Liver (tissue), 9 donors: ENCODE results near the gene CCT6B. TPM values are rescaled to one million over a fixed set of nuclear protein-coding genes. Genes with fewer than 3 reads are reported as not detected.

Source experiments
- DNase-seq: peaks from one replicate; pipeline ENCODE4 v3.0.0-alpha.2; 2017; ENCODE audit warnings: low spot score
- H3K27ac ChIP-seq, 2 donors: one replicate each; pipeline ENCODE4 v1.7.0; 2013; ENCODE audit warnings: inconsistent platforms in 2 of 2, low read length in 2 of 2, control low read depth in 1 of 2, low read depth in 1 of 2, mild to moderate bottlenecking in 1 of 2
- H3K27me3 ChIP-seq, 4 donors: one replicate each; pipeline versions ENCODE4 v1.6.1 to v1.7.0; 2013; ENCODE audit warnings: low read length in 3 of 4, inconsistent platforms in 1 of 4, mild to moderate bottlenecking in 1 of 4, moderate library complexity in 1 of 4; ENCODE audit not compliant: control insufficient read depth in 4 of 4, insufficient read depth in 4 of 4
- H3K36me3 ChIP-seq, 4 donors: one replicate each; pipeline versions ENCODE4 v1.6.1 to v1.7.0; 2013; ENCODE audit warnings: low read length in 3 of 4, mild to moderate bottlenecking in 3 of 4, low read depth in 1 of 4, moderate library complexity in 1 of 4; ENCODE audit not compliant: control insufficient read depth in 4 of 4, insufficient read depth in 3 of 4
- H3K4me1 ChIP-seq, 4 donors: one replicate each; pipeline versions ENCODE4 v1.6.1 to v1.7.0; 2013; ENCODE audit warnings: low read length in 3 of 4, mild to moderate bottlenecking in 3 of 4, moderate library complexity in 1 of 4; ENCODE audit not compliant: control insufficient read depth in 4 of 4, insufficient read depth in 4 of 4
- H3K4me3 ChIP-seq, 3 donors: one replicate each; pipeline versions ENCODE4 v1.6.1 to v1.7.0; 2013; ENCODE audit warnings: low read length in 3 of 3, control low read depth in 1 of 3, low read depth in 1 of 3, mild to moderate bottlenecking in 1 of 3
- H3K9ac ChIP-seq, 2 donors: one replicate each; pipeline ENCODE4 v1.7.0; 2013; ENCODE audit warnings: low read length in 2 of 2, mild to moderate bottlenecking in 2 of 2, moderate library complexity in 2 of 2, control low read depth in 1 of 2, low read depth in 1 of 2
- H3K9me3 ChIP-seq, 4 donors: one replicate each; pipeline versions ENCODE4 v1.6.1 to v1.7.0; 2013; ENCODE audit warnings: low read length in 3 of 4; ENCODE audit not compliant: control insufficient read depth in 4 of 4
- EGR1 ChIP-seq, 2 donors: IDR thresholded peaks; 2 replicates each; pipeline ENCODE4 v1.6.1; 2016 to 2018; ENCODE audit warnings: antibody characterized with exemption in 2 of 2, low read depth in 2 of 2
- FOXA1 ChIP-seq: IDR thresholded peaks from 2 replicates; pipeline ENCODE4 v1.6.1; 2016; ENCODE audit warnings: antibody characterized with exemption
- FOXA2 ChIP-seq: IDR thresholded peaks from 2 replicates; pipeline ENCODE4 v1.6.1; 2016; ENCODE audit warnings: antibody characterized with exemption
- GABPA ChIP-seq, 2 donors: IDR thresholded peaks in 1 of 2; conservative IDR thresholded peaks in 1 of 2; 2 replicates each; pipeline ENCODE4 v1.6.1; 2016; ENCODE audit warnings: antibody characterized with exemption in 2 of 2, mild to moderate bottlenecking in 1 of 2, moderate library complexity in 1 of 2
- HNF4A ChIP-seq, 2 donors: conservative IDR thresholded peaks; 2 replicates each; pipeline ENCODE4 v1.6.1; 2016; ENCODE audit warnings: antibody characterized with exemption in 2 of 2, mild to moderate bottlenecking in 2 of 2
- HNF4G ChIP-seq: IDR thresholded peaks from 2 replicates; pipeline ENCODE4 v1.6.1; 2016; ENCODE audit warnings: antibody characterized with exemption
- JUND ChIP-seq, 2 donors: IDR thresholded peaks; 2 replicates each; pipeline ENCODE4 v1.6.1; 2016; ENCODE audit warnings: antibody characterized with exemption in 2 of 2
- NR2F2 ChIP-seq: IDR thresholded peaks from 2 replicates; pipeline ENCODE4 v1.6.1; 2016; ENCODE audit warnings: antibody characterized with exemption
- RAD21 ChIP-seq, 2 donors: IDR thresholded peaks; 2 replicates each; pipeline ENCODE4 v1.6.1; 2016; ENCODE audit warnings: antibody characterized with exemption in 2 of 2, mild to moderate bottlenecking in 2 of 2
- RXRA ChIP-seq, 2 donors: IDR thresholded peaks; 2 replicates each; pipeline ENCODE4 v1.6.1; 2017 to 2018; ENCODE audit warnings: antibody characterized with exemption in 2 of 2, mild to moderate bottlenecking in 1 of 2
- SP1 ChIP-seq: IDR thresholded peaks from 2 replicates; pipeline ENCODE4 v1.6.1; 2018; ENCODE audit warnings: antibody characterized with exemption, mild to moderate bottlenecking
- TAF1 ChIP-seq: conservative IDR thresholded peaks from 2 replicates; pipeline ENCODE4 v1.6.1; 2016; ENCODE audit warnings: antibody characterized with exemption, mild to moderate bottlenecking
- YY1 ChIP-seq: IDR thresholded peaks from 2 replicates; pipeline ENCODE4 v1.6.1; 2016; ENCODE audit warnings: antibody characterized with exemption, mild to moderate bottlenecking
- WGBS: extraction: QIAGEN DNeasy Blood & Tissue Kit; methylation state at CpG from one replicate; pipeline ENCODE4 v1.1.7; 2013; 5-methylcytosine and 5-hydroxymethylcytosine counted together
- polyA plus RNA-seq, 2 donors: library from polyadenylated mRNA; stranded (reverse) in 1 of 2; unstranded in 1 of 2; fragments of 200-250 nt in 1 of 2; fragments of >200 nt in 1 of 2; fragmentation: Nextera tagmentation in 1 of 2; extraction: Ambion mirVana in 1 of 2; gene quantifications; one replicate each; pipeline versions ENCODE4 v1.2.1 to v1.2.3, GENCODE V29; 2013 to 2015
- total RNA-seq, 2 donors: library from RNA; depleted of rRNA; stranded (reverse); fragments of >200 nt; gene quantifications; one replicate each; pipeline ENCODE4 v1.2.3, GENCODE V29; 2014
- TF ChIP-seq, protein P1 (sequence below): IDR thresholded peaks from 2 replicates; pipeline ENCODE4 v1.6.1; 2016; ENCODE audit warnings: antibody characterized with exemption
- TF ChIP-seq, protein P2 (sequence below): IDR thresholded peaks from 2 replicates; pipeline ENCODE4 v1.6.1; 2016; ENCODE audit warnings: antibody characterized with exemption, mild to moderate bottlenecking
- TF ChIP-seq, protein P3 (sequence below): IDR thresholded peaks from 2 replicates; pipeline ENCODE4 v1.6.1; 2016; ENCODE audit warnings: antibody characterized with exemption
- TF ChIP-seq, protein P4 (sequence below): fragments of 150-350 bp; IDR thresholded peaks from 2 replicates; pipeline ENCODE4 v1.5.1; 2017; ENCODE audit warnings: improper control_type of control experiment, low read depth, low read length; ENCODE audit not compliant: missing input control
- TF ChIP-seq, protein P5 (sequence below): IDR thresholded peaks from 2 replicates; pipeline ENCODE4 v1.6.1; 2016; ENCODE audit warnings: antibody characterized with exemption
- donor health status: healthy.
- donor health status: healthy.
- donor health status: healthy.
- donor health status: healthy.
- donor health status: healthy.

CCT6B gene
- total and polyA plus RNA-seq, 4 donors, result 0.82 to 2.2 (median 1.4) TPM

DNA sequence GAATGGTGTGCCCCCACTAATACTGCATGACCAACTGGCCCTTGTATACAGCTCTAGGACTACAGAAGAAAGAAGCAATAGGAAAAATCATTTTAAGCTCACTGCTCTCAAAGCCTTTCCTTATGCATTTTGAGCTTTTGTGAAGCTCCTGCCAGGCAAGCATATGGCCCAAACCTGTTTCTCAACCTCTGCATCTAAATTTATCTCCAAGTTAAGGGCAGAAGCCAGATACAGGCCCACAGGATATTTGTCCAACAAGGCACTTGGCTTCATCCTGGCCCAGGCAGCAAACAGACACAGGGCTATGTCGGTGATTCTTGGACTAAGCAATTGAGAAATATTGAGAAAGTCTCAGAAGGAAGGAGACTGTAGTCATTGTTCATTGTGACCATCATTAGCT, 43.9 kb downstream of the CCT6B start:
- no peaks in the 10 kb centered on the region for H3K9me3 ChIP-seq
- H3K27me3 ChIP-seq, result no peaks in the 10 kb centered on the region
- H3K4me3 ChIP-seq, result no peak overlapping the region
- H3K4me1 ChIP-seq, result no peaks in the 10 kb centered on the region
- no peak overlapping the region for H3K9ac ChIP-seq
- no peak overlapping the region for H3K27ac ChIP-seq
- no peak for DNase-seq
- TF ChIP-seq, protein P1, sequence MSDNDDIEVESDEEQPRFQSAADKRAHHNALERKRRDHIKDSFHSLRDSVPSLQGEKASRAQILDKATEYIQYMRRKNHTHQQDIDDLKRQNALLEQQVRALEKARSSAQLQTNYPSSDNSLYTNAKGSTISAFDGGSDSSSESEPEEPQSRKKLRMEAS, result no peak
- TF ChIP-seq, protein P2, sequence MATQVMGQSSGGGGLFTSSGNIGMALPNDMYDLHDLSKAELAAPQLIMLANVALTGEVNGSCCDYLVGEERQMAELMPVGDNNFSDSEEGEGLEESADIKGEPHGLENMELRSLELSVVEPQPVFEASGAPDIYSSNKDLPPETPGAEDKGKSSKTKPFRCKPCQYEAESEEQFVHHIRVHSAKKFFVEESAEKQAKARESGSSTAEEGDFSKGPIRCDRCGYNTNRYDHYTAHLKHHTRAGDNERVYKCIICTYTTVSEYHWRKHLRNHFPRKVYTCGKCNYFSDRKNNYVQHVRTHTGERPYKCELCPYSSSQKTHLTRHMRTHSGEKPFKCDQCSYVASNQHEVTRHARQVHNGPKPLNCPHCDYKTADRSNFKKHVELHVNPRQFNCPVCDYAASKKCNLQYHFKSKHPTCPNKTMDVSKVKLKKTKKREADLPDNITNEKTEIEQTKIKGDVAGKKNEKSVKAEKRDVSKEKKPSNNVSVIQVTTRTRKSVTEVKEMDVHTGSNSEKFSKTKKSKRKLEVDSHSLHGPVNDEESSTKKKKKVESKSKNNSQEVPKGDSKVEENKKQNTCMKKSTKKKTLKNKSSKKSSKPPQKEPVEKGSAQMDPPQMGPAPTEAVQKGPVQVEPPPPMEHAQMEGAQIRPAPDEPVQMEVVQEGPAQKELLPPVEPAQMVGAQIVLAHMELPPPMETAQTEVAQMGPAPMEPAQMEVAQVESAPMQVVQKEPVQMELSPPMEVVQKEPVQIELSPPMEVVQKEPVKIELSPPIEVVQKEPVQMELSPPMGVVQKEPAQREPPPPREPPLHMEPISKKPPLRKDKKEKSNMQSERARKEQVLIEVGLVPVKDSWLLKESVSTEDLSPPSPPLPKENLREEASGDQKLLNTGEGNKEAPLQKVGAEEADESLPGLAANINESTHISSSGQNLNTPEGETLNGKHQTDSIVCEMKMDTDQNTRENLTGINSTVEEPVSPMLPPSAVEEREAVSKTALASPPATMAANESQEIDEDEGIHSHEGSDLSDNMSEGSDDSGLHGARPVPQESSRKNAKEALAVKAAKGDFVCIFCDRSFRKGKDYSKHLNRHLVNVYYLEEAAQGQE, result no peak
- TF ChIP-seq, protein P3, sequence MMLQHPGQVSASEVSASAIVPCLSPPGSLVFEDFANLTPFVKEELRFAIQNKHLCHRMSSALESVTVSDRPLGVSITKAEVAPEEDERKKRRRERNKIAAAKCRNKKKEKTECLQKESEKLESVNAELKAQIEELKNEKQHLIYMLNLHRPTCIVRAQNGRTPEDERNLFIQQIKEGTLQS, result no peak
- TF ChIP-seq TAF1 (no peak), HNF4A (conservative IDR thresholded peaks at IDR 0.05) (no peak), FOXA1 (no peak), EGR1 (IDR thresholded peaks at IDR 0.05; ENCODE audit: low read depth in 2 of 2) (no peak), HNF4G (no peak), RAD21 (IDR thresholded peaks at IDR 0.05) (no peak), YY1 (no peak), SP1 (no peak), GABPA (IDR thresholded peaks at IDR 0.05 in 1 of 2, conservative IDR thresholded peaks at IDR 0.05 in 1 of 2) (no peak), RXRA (IDR thresholded peaks at IDR 0.05) (no peak), FOXA2 (no peak), JUND (IDR thresholded peaks at IDR 0.05) (no peak), NR2F2 (no peak)
- TF ChIP-seq, protein P4, sequence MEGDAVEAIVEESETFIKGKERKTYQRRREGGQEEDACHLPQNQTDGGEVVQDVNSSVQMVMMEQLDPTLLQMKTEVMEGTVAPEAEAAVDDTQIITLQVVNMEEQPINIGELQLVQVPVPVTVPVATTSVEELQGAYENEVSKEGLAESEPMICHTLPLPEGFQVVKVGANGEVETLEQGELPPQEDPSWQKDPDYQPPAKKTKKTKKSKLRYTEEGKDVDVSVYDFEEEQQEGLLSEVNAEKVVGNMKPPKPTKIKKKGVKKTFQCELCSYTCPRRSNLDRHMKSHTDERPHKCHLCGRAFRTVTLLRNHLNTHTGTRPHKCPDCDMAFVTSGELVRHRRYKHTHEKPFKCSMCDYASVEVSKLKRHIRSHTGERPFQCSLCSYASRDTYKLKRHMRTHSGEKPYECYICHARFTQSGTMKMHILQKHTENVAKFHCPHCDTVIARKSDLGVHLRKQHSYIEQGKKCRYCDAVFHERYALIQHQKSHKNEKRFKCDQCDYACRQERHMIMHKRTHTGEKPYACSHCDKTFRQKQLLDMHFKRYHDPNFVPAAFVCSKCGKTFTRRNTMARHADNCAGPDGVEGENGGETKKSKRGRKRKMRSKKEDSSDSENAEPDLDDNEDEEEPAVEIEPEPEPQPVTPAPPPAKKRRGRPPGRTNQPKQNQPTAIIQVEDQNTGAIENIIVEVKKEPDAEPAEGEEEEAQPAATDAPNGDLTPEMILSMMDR, result no peak
- TF ChIP-seq, protein P5, sequence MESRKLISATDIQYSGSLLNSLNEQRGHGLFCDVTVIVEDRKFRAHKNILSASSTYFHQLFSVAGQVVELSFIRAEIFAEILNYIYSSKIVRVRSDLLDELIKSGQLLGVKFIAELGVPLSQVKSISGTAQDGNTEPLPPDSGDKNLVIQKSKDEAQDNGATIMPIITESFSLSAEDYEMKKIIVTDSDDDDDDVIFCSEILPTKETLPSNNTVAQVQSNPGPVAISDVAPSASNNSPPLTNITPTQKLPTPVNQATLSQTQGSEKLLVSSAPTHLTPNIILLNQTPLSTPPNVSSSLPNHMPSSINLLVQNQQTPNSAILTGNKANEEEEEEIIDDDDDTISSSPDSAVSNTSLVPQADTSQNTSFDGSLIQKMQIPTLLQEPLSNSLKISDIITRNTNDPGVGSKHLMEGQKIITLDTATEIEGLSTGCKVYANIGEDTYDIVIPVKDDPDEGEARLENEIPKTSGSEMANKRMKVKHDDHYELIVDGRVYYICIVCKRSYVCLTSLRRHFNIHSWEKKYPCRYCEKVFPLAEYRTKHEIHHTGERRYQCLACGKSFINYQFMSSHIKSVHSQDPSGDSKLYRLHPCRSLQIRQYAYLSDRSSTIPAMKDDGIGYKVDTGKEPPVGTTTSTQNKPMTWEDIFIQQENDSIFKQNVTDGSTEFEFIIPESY, result no peak
- 89% methylated on average over 1 of the region's 1 CpG for WGBS
- peaks cover 0 to 4% (median 0%) of the 10 kb centered on the region in 4 donors for H3K36me3 ChIP-seq
